Common myeloid progenitor, CD34-positive (primary cell): ENCODE measurements around the gene DSC3.
"Not testable (repeated sequence)": the region's sequence is repeated elsewhere in the genome, so short reads cannot be mapped to it uniquely, and the experiment has no call there.

ENCODE experiments used
- CTCF ChIA-PET: fragments of 350-600 bp; sonication (Branson Sonifier 250); formaldehyde crosslinking; loops from one replicate; lab custom pipeline; 2021; ENCODE audit warnings: antibody characterized with exemption; lab: Charles Lee
- POLR2A ChIA-PET: fragments of 350-600 bp; sonication (Branson Sonifier 250); formaldehyde crosslinking; loops from one replicate; lab custom pipeline; 2021; ENCODE audit warnings: antibody characterized with exemption; lab: Charles Lee
- DNase-seq, 3 donors: peaks; one replicate each; pipeline versions ENCODE4 v3.0.0 to v3.0.0-alpha.2; 2013
- H3K27ac ChIP-seq, 2 experiments: 1 replicate in 1 of 2; 2 replicates in 1 of 2; pipeline ENCODE4 v1.7.0; 2013; ENCODE audit warnings: inconsistent platforms in 2 of 2, low read length in 2 of 2, mild to moderate bottlenecking in 2 of 2, low read depth in 1 of 2, moderate library complexity in 1 of 2; ENCODE audit not compliant: severe bottlenecking in 2 of 2, insufficient read depth in 1 of 2, poor library complexity in 1 of 2
- H3K27me3 ChIP-seq, 5 experiments: replicated peaks in 2 of 5; 1 replicate in 3 of 5; 2 replicates in 2 of 5; pipeline versions ENCODE4 v1.6.1 to v1.7.0; 2013; ENCODE audit warnings: low read length in 4 of 5, mild to moderate bottlenecking in 2 of 5, moderate library complexity in 2 of 5, inconsistent platforms in 1 of 5; ENCODE audit not compliant: insufficient read depth in 5 of 5, control insufficient read depth in 4 of 5
- H3K36me3 ChIP-seq, 4 experiments: 1 replicate in 2 of 4; 2 replicates in 2 of 4; pipeline versions ENCODE4 v1.6.1 to v1.7.0; 2013; ENCODE audit warnings: low read length in 3 of 4, control low read depth in 1 of 4, mild to moderate bottlenecking in 1 of 4; ENCODE audit not compliant: control insufficient read depth in 4 of 4, insufficient read depth in 4 of 4
- H3K4me1 ChIP-seq, 4 experiments: 1 replicate in 3 of 4; 2 replicates in 1 of 4; pipeline versions ENCODE4 v1.6.1 to v1.7.1; 2013; ENCODE audit warnings: low read length in 3 of 4, mild to moderate bottlenecking in 3 of 4, control low read depth in 1 of 4, inconsistent platforms in 1 of 4, moderate library complexity in 1 of 4; ENCODE audit not compliant: control insufficient read depth in 4 of 4, insufficient read depth in 4 of 4; ENCODE audit errors: control extremely low read depth in 1 of 4
- H3K4me3 ChIP-seq, 7 experiments: 1 replicate in 4 of 7; 2 replicates in 3 of 7; pipeline versions ENCODE4 v1.5.1 to v1.7.0; 2013; ENCODE audit warnings: mild to moderate bottlenecking in 7 of 7, low read length in 6 of 7, moderate library complexity in 6 of 7, inconsistent platforms in 2 of 7, low read depth in 2 of 7, control low read depth in 1 of 7; ENCODE audit not compliant: insufficient read depth in 4 of 7, control insufficient read depth in 1 of 7; ENCODE audit errors: extremely low read depth in 1 of 7
- H3K9me3 ChIP-seq, 5 experiments: 1 replicate in 4 of 5; 2 replicates in 1 of 5; pipeline versions ENCODE4 v1.6.1 to v1.7.1; 2013; ENCODE audit warnings: low read length in 4 of 5, mild to moderate bottlenecking in 2 of 5, inconsistent platforms in 1 of 5, low read depth in 1 of 5, moderate library complexity in 1 of 5; ENCODE audit not compliant: control insufficient read depth in 4 of 5, insufficient read depth in 2 of 5; ENCODE audit errors: control extremely low read depth in 1 of 5
- WGBS: methylation state at CpG from one replicate; pipeline ENCODE4 v1.1.5; 2013; ENCODE audit not compliant: insufficient coverage; 5-methylcytosine and 5-hydroxymethylcytosine counted together

The DSC3 gene

DNA sequence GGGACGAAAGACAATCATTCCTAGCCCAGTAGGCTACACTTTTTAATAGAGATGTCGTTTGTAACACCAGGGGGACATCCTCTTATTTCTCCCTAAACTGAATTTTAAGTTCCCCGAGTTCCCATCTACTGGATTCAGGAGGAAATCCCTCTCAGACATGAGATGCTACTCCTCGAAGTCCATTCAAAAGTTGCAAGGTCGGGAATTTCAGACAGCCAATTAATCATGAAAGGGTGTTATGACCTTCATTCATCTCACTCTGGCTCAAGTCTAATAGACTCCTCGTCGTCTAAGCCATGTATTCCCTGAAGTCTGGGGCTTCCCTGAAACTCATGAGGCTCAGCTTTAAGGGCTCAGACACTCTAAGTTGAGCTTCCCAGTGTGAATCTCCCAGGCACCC, 1.2 kb upstream of the DSC3 start:
- H3K27me3 ChIP-seq: peaks cover 29 to 87% (median 40%) of the 10 kb centered on the region in 5 experiments
- CTCF ChIA-PET: no interaction called here

DNA sequence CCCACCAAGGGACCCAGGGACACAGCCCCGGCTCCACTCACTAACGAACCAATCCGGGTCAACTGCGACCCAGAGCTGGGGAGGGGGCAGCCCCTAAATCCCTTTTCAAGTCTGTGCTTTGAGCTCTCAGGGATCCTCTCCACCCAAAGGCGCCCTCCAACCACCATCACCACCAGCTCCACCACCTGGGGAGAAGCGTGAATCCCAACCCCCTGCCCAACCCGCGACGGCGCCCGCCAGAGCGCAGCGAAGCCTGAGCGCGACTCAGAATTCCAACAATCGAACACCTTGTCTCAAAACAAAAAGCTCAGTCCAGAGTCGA, 497 bp downstream of the DSC3 start:
- WGBS: under 1% methylated on average over 15 of the region's 17 CpGs
- Histone ChIP-seq H3K4me1 (peaks cover 0 to 22% (median 13%) of the 10 kb centered on the region in 4 experiments), H3K4me3 (peak overlapping the region in 5 of 7 experiments; percentile 32 to 67 (median 50)), H3K36me3 (no peaks in the 10 kb centered on the region), H3K9me3 (peaks cover 0 to 8% (median 0%) of the 10 kb centered on the region in 5 experiments), H3K27me3 (peaks cover 31 to 95% (median 40%) of the 10 kb centered on the region in 5 experiments), H3K27ac (no peak overlapping the region)
- CTCF ChIA-PET: interaction anchor here (1.0 kb wide), 1 partner anchor 11 kb away, joined by 5 read pairs; no protein-coding TSS in a partner anchor
- POLR2A ChIA-PET: no interaction called here
- DNase-seq: no peak

More for the DNA sequence above, 1.2 kb upstream of the DSC3 start:
- peaks cover 0 to 8% (median 0%) of the 10 kb centered on the region in 5 experiments for H3K9me3 ChIP-seq
- H3K36me3 ChIP-seq: no peaks in the 10 kb centered on the region
- H3K4me1 ChIP-seq: peaks cover 0 to 22% (median 13%) of the 10 kb centered on the region in 4 experiments
- POLR2A ChIA-PET: no interaction called here
- H3K4me3 ChIP-seq: no peak overlapping the region
- no peak for DNase-seq
- WGBS: 74% methylated on average over 6 of the region's 7 CpGs
- H3K27ac ChIP-seq: no peak overlapping the region

DNA sequence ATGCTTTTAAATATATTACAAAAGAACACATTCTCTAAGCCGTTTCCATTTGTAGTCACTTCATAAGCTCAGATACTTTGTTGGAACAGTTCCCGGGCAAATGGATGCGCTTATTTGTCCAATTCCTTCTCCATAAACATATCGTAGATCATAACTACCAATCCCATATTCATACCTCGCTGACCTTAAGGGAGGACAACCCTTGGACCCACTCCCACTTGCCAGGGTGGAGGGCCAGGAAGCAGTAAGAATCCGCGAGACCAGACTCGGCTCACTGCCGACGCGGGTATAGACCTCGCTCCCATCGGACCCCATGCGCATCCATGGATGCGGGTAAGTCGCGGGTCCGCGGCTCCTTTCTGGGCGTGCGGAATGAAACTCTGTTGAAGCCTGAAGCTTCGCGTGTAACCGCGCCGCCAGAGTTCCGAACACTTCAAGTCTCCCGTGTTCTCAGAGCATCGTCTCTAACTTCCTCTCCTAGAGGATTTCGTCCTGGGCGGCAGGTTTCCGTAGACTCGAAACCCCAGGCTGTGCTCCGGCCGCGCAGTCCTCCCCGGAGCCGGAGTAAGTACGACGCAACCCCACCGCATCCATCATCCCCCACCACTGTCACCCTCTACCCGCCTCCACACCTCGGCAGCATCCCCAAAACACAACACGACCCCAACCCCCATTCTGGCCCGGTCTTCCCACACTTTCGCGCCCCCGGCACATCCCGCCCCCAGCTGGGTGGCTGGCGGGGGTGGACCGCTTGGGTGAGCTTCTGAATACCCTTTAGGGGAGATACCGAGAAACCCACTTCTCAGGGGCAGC, 1.1 kb downstream of the DSC3 start:
- Histone ChIP-seq H3K9me3 (peaks cover 0 to 8% (median 0%) of the 10 kb centered on the region in 5 experiments), H3K27ac (no peak overlapping the region), H3K4me3 (peak overlapping the region in 4 of 7 experiments; percentile 19 to 67 (median 30)), H3K27me3 (peaks cover 31 to 89% (median 40%) of the 10 kb centered on the region in 5 experiments), H3K4me1 (peaks cover 0 to 22% (median 13%) of the 10 kb centered on the region in 4 experiments), H3K36me3 (no peaks in the 10 kb centered on the region)
- DNase-seq: peak in 2 of 3 donors; percentile 35 to 39
- CTCF ChIA-PET: interaction anchor here (1.0 kb wide), 1 partner anchor 12 kb away, joined by 5 read pairs; no protein-coding TSS in a partner anchor
- POLR2A ChIA-PET: no interaction called here
- WGBS: 3% methylated on average over 45 of the region's 52 CpGs

DNA sequence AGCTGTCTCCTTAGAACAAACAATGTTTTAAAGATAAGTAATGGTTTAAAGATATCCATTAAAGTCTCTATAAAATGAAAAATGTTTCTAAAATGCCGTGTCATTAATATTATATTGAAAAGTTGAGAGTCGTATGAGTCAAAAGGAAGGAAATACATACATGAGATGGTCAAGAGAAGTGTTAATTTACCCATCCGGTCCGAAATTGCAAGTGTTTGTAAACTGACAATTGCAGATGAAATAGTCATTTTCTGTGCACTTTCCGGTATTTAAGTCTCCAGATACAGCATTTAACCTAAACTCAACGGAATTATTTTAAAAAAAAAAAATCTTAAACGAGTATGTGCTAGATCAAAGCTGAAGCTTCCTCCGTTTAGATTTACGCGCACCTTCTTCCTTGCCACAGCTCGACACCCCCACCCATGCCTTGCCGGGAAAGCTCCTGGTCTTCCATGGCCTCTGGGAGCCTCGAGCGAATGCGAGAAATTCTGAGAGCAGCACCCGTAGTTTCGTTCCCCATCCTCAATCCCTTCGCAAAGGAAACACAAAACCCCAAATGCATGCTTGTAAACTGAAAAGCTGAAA, 1.8 kb downstream of the DSC3 start:
- H3K27ac ChIP-seq: no peak overlapping the region
- POLR2A ChIA-PET: no interaction called here
- H3K4me1 ChIP-seq: peaks cover 0 to 22% (median 13%) of the 10 kb centered on the region in 4 experiments
- CTCF ChIA-PET: no interaction called here
- H3K36me3 ChIP-seq: no peaks in the 10 kb centered on the region
- H3K4me3 ChIP-seq: no peak overlapping the region
- H3K9me3 ChIP-seq: peaks cover 0 to 8% (median 0%) of the 10 kb centered on the region in 5 experiments
- H3K27me3 ChIP-seq: peaks cover 31 to 85% (median 36%) of the 10 kb centered on the region in 5 experiments
- peak in 2 of 3 donors; percentile 22 to 33 for DNase-seq
- WGBS: 6% methylated on average over 16 of the region's 18 CpGs

DNA sequence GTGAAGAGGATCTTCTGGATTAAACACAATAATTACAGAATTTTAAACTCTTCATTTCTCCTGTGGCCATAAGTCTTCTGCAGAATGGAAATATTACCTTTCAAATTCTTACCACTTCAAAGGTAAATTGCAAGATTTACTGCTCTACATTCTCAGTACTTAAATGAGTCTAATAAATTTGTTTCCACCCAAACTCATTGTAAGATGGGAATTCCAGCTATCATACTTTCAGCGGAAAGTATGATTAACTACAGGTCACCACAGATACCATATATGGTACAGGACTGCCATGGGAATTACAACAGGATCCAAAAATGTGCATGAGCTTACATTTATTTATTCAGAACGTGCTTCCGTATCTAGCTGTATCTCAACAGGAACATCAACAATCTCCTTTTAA, 3.1 kb downstream of the DSC3 start:
- no peak overlapping the region for H3K27ac ChIP-seq

DNA sequence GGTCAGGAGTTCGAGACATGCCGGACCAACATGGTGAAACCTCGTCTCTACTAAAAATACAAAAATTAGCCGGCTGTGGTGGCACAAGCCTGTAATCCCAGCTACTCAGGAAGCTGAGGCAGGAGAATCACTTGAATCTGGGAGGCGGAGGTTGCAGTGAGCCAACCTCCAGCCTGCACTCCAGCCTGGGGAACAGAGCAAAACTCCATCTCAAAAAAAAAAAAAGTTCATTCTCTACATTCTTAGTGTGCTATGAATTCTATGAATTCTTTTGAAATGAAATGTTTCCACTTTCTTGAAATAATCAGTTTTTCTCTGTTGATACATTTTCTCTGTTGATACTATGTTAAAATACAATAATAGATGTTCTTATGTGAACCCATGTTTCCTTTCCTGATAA, 4.9 kb downstream of the DSC3 start:
- H3K9me3 ChIP-seq, CTCF ChIA-PET, H3K36me3 ChIP-seq, H3K27ac ChIP-seq, DNase-seq, H3K4me3 ChIP-seq, POLR2A ChIA-PET: not testable (repeated sequence)
- H3K4me1 ChIP-seq: peaks cover 0 to 18% (median 10%) of the 10 kb centered on the region in 4 experiments
- 96% methylated on average over 5 of the region's 5 CpGs for WGBS
- peaks cover 17 to 56% (median 20%) of the 10 kb centered on the region in 5 experiments for H3K27me3 ChIP-seq

More for the DNA sequence above, 3.1 kb downstream of the DSC3 start:
- ChIA-PET CTCF (no interaction called here), POLR2A (no interaction called here)
- no peak for DNase-seq
- Histone ChIP-seq H3K36me3 (no peaks in the 10 kb centered on the region), H3K9me3 (peaks cover 0 to 8% (median 0%) of the 10 kb centered on the region in 5 experiments), H3K4me3 (no peak overlapping the region), H3K27me3 (peaks cover 30 to 74% (median 32%) of the 10 kb centered on the region in 5 experiments), H3K4me1 (peaks cover 0 to 22% (median 13%) of the 10 kb centered on the region in 4 experiments)
- 100% methylated on average over 1 of the region's 3 CpGs for WGBS

DNA sequence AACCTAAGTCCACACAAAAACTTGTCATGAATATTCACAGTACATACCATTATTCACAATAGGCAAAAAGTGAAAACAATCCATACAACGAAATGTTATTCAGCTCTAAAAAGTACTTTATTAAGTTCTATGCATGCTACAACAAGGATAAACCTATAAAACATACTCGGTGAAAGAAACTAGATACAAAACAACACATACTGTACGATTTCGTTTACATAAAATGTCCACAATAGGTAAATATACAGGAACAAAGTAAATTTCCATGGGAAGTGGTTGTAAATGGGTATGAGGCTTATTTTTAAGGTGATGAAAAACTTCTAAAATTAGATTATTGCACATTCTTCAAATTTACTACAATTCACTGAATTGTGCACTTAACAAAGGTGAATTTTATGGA, 8.0 kb downstream of the DSC3 start:
- Histone ChIP-seq H3K36me3 (no peaks in the 10 kb centered on the region), H3K27ac (no peak overlapping the region), H3K4me1 (no peaks in the 10 kb centered on the region), H3K27me3 (peaks cover 1 to 25% (median 5%) of the 10 kb centered on the region in 5 experiments), H3K4me3 (no peak overlapping the region), H3K9me3 (no peaks in the 10 kb centered on the region)
- POLR2A ChIA-PET: no interaction called here
- no peak for DNase-seq
- CTCF ChIA-PET: no interaction called here
- 100% methylated on average over 1 of the region's 4 CpGs for WGBS
